Osteocyte (in vitro differentiated cells): ENCODE data around the gene CYP26B1. TPM values are rescaled to one million over a fixed set of nuclear protein-coding genes. Genes with fewer than 3 reads are reported as not detected.

ENCODE experiments used
- DNase-seq: peaks from one replicate; pipeline ENCODE4 v3.0.0; 2021; ENCODE audit warnings: mixed read lengths; ENCODE audit not compliant: unreplicated experiment; ENCODE audit errors: extremely low spot score
- H3K27ac Mint-ChIP-seq: one replicate; pipeline ENCODE4 v1.8.0; 2021; ENCODE audit warnings: mild to moderate bottlenecking, mixed read lengths; ENCODE audit not compliant: unreplicated experiment
- H3K27me3 Mint-ChIP-seq: one replicate; pipeline ENCODE4 v1.8.0; 2021; ENCODE audit warnings: mixed read lengths; ENCODE audit not compliant: unreplicated experiment
- H3K36me3 Mint-ChIP-seq: one replicate; pipeline ENCODE4 v1.8.0; 2021; ENCODE audit warnings: mixed read lengths; ENCODE audit not compliant: unreplicated experiment
- H3K4me1 Mint-ChIP-seq: one replicate; pipeline ENCODE4 v1.8.0; 2021; ENCODE audit warnings: mixed read lengths; ENCODE audit not compliant: unreplicated experiment
- H3K4me3 Mint-ChIP-seq: one replicate; pipeline ENCODE4 v1.8.0; 2021; ENCODE audit warnings: mild to moderate bottlenecking, moderate library complexity, mixed read lengths; ENCODE audit not compliant: unreplicated experiment
- H3K9me3 Mint-ChIP-seq: one replicate; pipeline ENCODE4 v1.8.0; 2021; ENCODE audit warnings: mixed read lengths; ENCODE audit not compliant: unreplicated experiment
- total RNA-seq: library from RNA; stranded (reverse); gene quantifications from 2 replicates; pipeline ENCODE4 v1.2.1, GENCODE V29; 2021
- TF ChIP-seq, protein P1 (sequence below): fragments of 200-600 bp; sonication (generic); IDR thresholded peaks from 2 replicates; pipeline ENCODE4 v1.5.0; 2021; ENCODE audit warnings: antibody characterized with exemption, mild to moderate bottlenecking, moderate library complexity

Gene CYP26B1
- total RNA-seq, 1 donor from 2014 or later = 1.3 TPM

DNA sequence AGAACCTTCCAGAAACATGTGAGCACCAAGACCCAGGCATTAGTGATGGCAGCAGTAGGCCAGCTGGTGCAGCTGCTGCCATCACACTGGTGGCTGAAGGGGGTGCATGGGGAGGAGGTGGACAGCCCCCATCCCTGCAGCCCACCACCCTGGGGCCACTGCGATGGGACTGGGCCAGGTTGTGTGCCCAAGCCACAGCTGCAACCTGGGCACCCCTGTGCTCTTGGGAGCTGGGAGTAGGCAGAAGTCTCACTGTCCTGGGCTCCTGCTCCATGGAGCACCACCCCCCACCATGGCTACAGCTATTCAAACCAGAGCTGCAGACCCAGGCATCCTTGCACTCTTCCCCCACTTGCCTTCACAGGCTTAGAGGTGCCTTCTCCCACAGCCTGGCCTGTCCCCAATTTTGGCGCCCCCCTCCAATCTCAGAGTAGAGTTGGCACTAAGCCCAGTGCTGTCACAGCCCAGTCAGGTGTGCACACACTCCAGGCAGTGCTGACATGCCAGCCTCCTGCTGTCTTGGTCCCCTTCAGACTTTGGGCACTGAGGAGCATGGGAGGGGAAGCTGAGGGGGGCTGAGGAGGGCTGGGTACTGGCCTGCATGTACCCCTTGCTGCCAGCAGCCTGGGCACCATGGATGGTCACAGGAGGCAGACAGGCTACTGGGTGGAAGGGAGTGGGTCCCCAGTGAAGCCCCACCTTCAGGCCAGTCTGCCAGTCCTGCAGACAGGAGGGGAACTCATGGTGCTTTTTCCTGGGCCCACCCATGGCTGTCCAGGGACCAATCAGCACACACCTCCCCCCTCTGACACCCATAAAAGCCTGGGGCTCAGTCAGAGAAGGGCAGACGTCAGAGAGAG lies 67.1 kb downstream of the CYP26B1 start:
- DNase-seq = no peak
- Mint-ChIP-seq H3K27me3 (peaks cover 21% of the 10 kb centered on the region), H3K27ac (no peak overlapping the region), H3K4me3 (no peak overlapping the region), H3K36me3 (no peaks in the 10 kb centered on the region), H3K4me1 (peaks cover 5% of the 10 kb centered on the region), H3K9me3 (peaks cover 6% of the 10 kb centered on the region)
- TF ChIP-seq, protein P1, sequence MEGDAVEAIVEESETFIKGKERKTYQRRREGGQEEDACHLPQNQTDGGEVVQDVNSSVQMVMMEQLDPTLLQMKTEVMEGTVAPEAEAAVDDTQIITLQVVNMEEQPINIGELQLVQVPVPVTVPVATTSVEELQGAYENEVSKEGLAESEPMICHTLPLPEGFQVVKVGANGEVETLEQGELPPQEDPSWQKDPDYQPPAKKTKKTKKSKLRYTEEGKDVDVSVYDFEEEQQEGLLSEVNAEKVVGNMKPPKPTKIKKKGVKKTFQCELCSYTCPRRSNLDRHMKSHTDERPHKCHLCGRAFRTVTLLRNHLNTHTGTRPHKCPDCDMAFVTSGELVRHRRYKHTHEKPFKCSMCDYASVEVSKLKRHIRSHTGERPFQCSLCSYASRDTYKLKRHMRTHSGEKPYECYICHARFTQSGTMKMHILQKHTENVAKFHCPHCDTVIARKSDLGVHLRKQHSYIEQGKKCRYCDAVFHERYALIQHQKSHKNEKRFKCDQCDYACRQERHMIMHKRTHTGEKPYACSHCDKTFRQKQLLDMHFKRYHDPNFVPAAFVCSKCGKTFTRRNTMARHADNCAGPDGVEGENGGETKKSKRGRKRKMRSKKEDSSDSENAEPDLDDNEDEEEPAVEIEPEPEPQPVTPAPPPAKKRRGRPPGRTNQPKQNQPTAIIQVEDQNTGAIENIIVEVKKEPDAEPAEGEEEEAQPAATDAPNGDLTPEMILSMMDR = no peak
